SIG-M5 treated with dmso at 0.1 percent for 504 hours (cell line): ENCODE results near the gene PRKCA.
"Not testable (repeated sequence)": the region's sequence is repeated elsewhere in the genome, so short reads cannot be mapped to it uniquely, and the experiment has no call there.

Source experiments
- DNase-seq: peaks from one replicate; lab custom pipeline; 2025; ENCODE audit not compliant: unreplicated experiment; lab: John Stamatoyannopoulos, UW

The PRKCA gene

GRCh38 chr17:66301864-66302741 is at the start of gene PRKCA:
Gene PRKCA (plus strand): TSS chr17:66302613.
- peak; percentile 62 for DNase-seq

- DNase-seq: not testable (repeated sequence)
Observed at GRCh38 chr17:66253458-66253857, 49.0 kb upstream of the PRKCA start.

GRCh38 chr17:66255112-66255511 is 47.3 kb upstream of the PRKCA start:
- peak; percentile 80 for DNase-seq

- no peak for DNase-seq
Observed at GRCh38 chr17:66255527-66255971, 46.9 kb upstream of the PRKCA start.

- no peak for DNase-seq
Observed at GRCh38 chr17:66260275-66260674, 42.1 kb upstream of the PRKCA start.

GRCh38 chr17:66260688-66261087 is 41.7 kb upstream of the PRKCA start:
- no peak for DNase-seq

GRCh38 chr17:66262767-66263166 is 39.6 kb upstream of the PRKCA start:
- DNase-seq: no peak

- DNase-seq: no peak
Observed at GRCh38 chr17:66264696-66265095, 37.7 kb upstream of the PRKCA start.

GRCh38 chr17:66268247-66268927 is 34.0 kb upstream of the PRKCA start:
- DNase-seq: no peak

GRCh38 chr17:66270106-66270505 is 32.3 kb upstream of the PRKCA start:
- DNase-seq: no peak

GRCh38 chr17:66271512-66271911 is 30.9 kb upstream of the PRKCA start:
- DNase-seq: no peak

GRCh38 chr17:66272811-66273585 is 29.4 kb upstream of the PRKCA start:
- no peak for DNase-seq

- no peak for DNase-seq
Observed at GRCh38 chr17:66273586-66273848, 28.9 kb upstream of the PRKCA start.

- peak; percentile 73 for DNase-seq
Observed at GRCh38 chr17:66275651-66276050, 26.8 kb upstream of the PRKCA start.

- DNase-seq: no peak
Observed at GRCh38 chr17:66276328-66276937, 26.0 kb upstream of the PRKCA start.

- DNase-seq: no peak
Observed at GRCh38 chr17:66277191-66277590, 25.2 kb upstream of the PRKCA start.

- DNase-seq: no peak
Observed at GRCh38 chr17:66281661-66282369, 20.6 kb upstream of the PRKCA start.

GRCh38 chr17:66283296-66283934 is 19.0 kb upstream of the PRKCA start:
- DNase-seq: no peak

- no peak for DNase-seq
Observed at GRCh38 chr17:66283971-66284370, 18.4 kb upstream of the PRKCA start.

GRCh38 chr17:66285149-66285548 is 17.3 kb upstream of the PRKCA start:
- DNase-seq: no peak
